Fibroblast of lung (primary cell): Measurements from ENCODE around the gene GSTM5. TPM values are rescaled to one million over a fixed set of nuclear protein-coding genes. Genes with fewer than 3 reads are reported as not detected.

Experiments used
- DNase-seq, 2 donors: peaks; one replicate each; pipeline versions ENCODE4 v3.0.0 to v3.0.0-alpha.2; 2010; ENCODE audit warnings: low read depth in 2 of 2
- H2AFZ ChIP-seq: 2 replicates; pipeline ENCODE4 v1.5.1; 2012; ENCODE audit warnings: low read length, control low read depth, inconsistent platforms
- H3K27ac ChIP-seq: 2 replicates; pipeline ENCODE4 v1.5.1; 2011; ENCODE audit warnings: low read length, control low read depth; ENCODE audit not compliant: insufficient read depth
- H3K27me3 ChIP-seq: 2 replicates; pipeline ENCODE4 v1.5.1; 2011; ENCODE audit warnings: mild to moderate bottlenecking, low read length; ENCODE audit not compliant: control insufficient read depth, insufficient read depth
- H3K36me3 ChIP-seq: 2 replicates; pipeline ENCODE4 v1.5.1; 2011; ENCODE audit warnings: low read length; ENCODE audit not compliant: control insufficient read depth, insufficient read depth
- H3K4me1 ChIP-seq: 2 replicates; pipeline ENCODE4 v1.5.1; 2011; ENCODE audit warnings: low read length; ENCODE audit not compliant: control insufficient read depth, insufficient read depth; ENCODE audit errors: extremely low read depth
- H3K4me2 ChIP-seq: 2 replicates; pipeline ENCODE4 v1.5.1; 2011; ENCODE audit warnings: low read length, control low read depth; ENCODE audit not compliant: insufficient read depth; ENCODE audit errors: extremely low read depth
- H3K4me3 ChIP-seq, 4 experiments: fragments of 200-600 bp in 1 of 4; sonication (generic) in 1 of 4; replicated peaks in 1 of 4; 2 replicates each; pipeline ENCODE4 v1.5.1; 2011 to 2016; ENCODE audit warnings: low read length in 4 of 4, low read depth in 3 of 4, mild to moderate bottlenecking in 3 of 4, control low read depth in 2 of 4, inconsistent platforms in 1 of 4, mixed read lengths in 1 of 4; ENCODE audit not compliant: insufficient read depth in 1 of 4; ENCODE audit errors: control extremely low read depth in 1 of 4
- H3K79me2 ChIP-seq: 2 replicates; pipeline ENCODE4 v1.5.1; 2012; ENCODE audit warnings: mild to moderate bottlenecking, low read length, inconsistent platforms; ENCODE audit not compliant: control insufficient read depth, insufficient read depth
- H3K9ac ChIP-seq: 2 replicates; pipeline ENCODE4 v1.5.1; 2011; ENCODE audit warnings: mild to moderate bottlenecking, low read length, control low read depth; ENCODE audit not compliant: insufficient read depth
- H3K9me3 ChIP-seq: 2 replicates; pipeline ENCODE4 v1.5.1; 2012; ENCODE audit warnings: low read depth, low read length; ENCODE audit not compliant: control insufficient read depth, insufficient read depth
- H4K20me1 ChIP-seq: 2 replicates; pipeline ENCODE4 v1.5.1; 2011; ENCODE audit warnings: low read length; ENCODE audit not compliant: control insufficient read depth, insufficient read depth; ENCODE audit errors: extremely low read depth
- EZH2 ChIP-seq: IDR thresholded peaks from 2 replicates; pipeline ENCODE4 v1.5.1; 2012; ENCODE audit warnings: low read length, control low read depth, mild to moderate bottlenecking; ENCODE audit errors: missing control alignments
- polyA plus RNA-seq, 2 donors: library from polyadenylated mRNA; depleted of rRNA in 1 of 2; stranded (reverse) in 1 of 2; unstranded in 1 of 2; fragments of >200 nt; gene quantifications; 2 replicates each; pipeline ENCODE4 v1.2.1, GENCODE V29; 2011 to 2012; ENCODE audit warnings: missing spikeins in 1 of 2
- total RNA-seq: library from RNA; depleted of rRNA; stranded (reverse); fragments of >200 nt; gene quantifications from 2 replicates; pipeline ENCODE4 v1.2.1, GENCODE V29; 2014
- TF ChIP-seq, protein P1 (sequence below), 2 donors: IDR thresholded peaks in 1 of 2; conservative IDR thresholded peaks in 1 of 2; 1 replicate in 1 of 2; 2 replicates in 1 of 2; pipeline ENCODE4 v1.5.1; 2011 to 2012; ENCODE audit warnings: low read length in 2 of 2, control low read depth in 1 of 2, inconsistent platforms in 1 of 2, low read depth in 1 of 2, mild to moderate bottlenecking in 1 of 2

GSTM5 gene
- total and polyA plus RNA-seq, 2 donors (not counting 1 experiment from before 2014, with no cell fraction given): 6.1 to 21.6 TPM

DNA sequence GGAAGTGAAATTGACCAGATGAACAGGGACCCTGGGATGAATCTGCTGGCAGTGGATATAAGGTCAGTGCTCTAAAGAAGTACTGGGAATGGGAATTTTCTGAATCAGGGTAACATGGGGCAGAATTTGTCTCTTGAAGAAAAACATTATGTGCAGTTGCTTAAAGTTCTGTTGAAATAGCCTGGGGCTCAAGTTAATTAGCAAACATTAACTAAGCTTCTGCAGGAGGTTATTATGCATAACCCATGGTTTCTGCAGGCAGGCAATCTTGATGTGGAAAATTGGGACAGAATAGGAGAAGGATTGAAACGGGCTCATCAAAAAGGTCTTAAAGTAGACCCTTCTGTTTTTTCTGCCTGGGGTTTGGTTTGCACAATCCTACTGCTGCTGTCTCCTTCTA lies 14.0 kb downstream of the GSTM5 start:
- TF ChIP-seq, protein P1, sequence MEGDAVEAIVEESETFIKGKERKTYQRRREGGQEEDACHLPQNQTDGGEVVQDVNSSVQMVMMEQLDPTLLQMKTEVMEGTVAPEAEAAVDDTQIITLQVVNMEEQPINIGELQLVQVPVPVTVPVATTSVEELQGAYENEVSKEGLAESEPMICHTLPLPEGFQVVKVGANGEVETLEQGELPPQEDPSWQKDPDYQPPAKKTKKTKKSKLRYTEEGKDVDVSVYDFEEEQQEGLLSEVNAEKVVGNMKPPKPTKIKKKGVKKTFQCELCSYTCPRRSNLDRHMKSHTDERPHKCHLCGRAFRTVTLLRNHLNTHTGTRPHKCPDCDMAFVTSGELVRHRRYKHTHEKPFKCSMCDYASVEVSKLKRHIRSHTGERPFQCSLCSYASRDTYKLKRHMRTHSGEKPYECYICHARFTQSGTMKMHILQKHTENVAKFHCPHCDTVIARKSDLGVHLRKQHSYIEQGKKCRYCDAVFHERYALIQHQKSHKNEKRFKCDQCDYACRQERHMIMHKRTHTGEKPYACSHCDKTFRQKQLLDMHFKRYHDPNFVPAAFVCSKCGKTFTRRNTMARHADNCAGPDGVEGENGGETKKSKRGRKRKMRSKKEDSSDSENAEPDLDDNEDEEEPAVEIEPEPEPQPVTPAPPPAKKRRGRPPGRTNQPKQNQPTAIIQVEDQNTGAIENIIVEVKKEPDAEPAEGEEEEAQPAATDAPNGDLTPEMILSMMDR (conservative IDR thresholded peaks at IDR 0.05 in 1 of 2, IDR thresholded peaks at IDR 0.05 in 1 of 2; ENCODE audit: low read depth in 1 of 2, low read length in 2 of 2): no peak
- no peak for TF ChIP-seq EZH2
- H3K36me3 ChIP-seq: no peaks in the 10 kb centered on the region
- H3K4me3 ChIP-seq: no peak overlapping the region
- no peaks in the 10 kb centered on the region for H4K20me1 ChIP-seq
- H3K4me2 ChIP-seq: no peak overlapping the region
- H2AFZ ChIP-seq: no peak overlapping the region
- H3K9me3 ChIP-seq: no peaks in the 10 kb centered on the region
- H3K27ac ChIP-seq: no peak overlapping the region
- peaks cover 3% of the 10 kb centered on the region for H3K27me3 ChIP-seq
- DNase-seq: no peak
- H3K79me2 ChIP-seq: no peaks in the 10 kb centered on the region
- H3K4me1 ChIP-seq: no peaks in the 10 kb centered on the region
- H3K9ac ChIP-seq: no peak overlapping the region

DNA sequence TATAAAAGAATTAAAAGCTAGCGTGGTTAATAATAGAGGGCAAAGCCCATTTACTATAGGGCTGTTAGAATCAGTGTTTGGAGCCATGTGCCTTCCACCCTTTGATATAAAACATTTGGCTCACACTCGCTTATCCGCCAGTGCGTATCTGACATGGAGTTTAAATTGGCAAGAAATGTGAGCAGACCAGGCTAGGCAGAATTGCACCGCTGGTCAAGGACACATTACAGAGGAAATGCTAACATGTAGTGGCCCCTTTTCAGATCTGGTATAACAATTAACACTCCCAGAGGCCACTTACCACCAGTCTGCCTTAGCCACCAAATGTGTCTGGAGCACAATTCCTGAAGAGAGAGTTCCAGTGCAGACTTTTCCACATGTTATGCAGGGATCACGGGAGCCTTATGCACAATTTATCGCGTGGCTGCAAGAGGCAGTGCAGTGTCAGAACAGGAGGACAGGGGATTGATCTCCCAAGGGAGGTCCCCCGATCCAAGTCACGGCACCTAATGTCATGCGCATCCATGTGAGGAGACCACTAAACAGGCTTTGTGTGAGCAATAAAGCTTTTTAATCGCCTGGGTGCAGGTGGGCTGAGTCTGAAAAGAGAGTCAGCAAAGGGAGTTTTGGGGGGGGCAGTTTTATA lies 14.8 kb downstream of the GSTM5 start:
- TF ChIP-seq, protein P1 (conservative IDR thresholded peaks at IDR 0.05 in 1 of 2, IDR thresholded peaks at IDR 0.05 in 1 of 2; ENCODE audit: low read depth in 1 of 2, low read length in 2 of 2): no peak
- no peak for TF ChIP-seq EZH2
- Histone ChIP-seq H3K36me3 (no peaks in the 10 kb centered on the region), H2AFZ (no peak overlapping the region), H3K4me3 (no peak overlapping the region), H3K9ac (no peak overlapping the region), H3K27ac (no peak overlapping the region), H3K9me3 (no peaks in the 10 kb centered on the region), H3K79me2 (no peaks in the 10 kb centered on the region), H3K27me3 (peaks cover 3% of the 10 kb centered on the region), H3K4me2 (no peak overlapping the region), H4K20me1 (no peaks in the 10 kb centered on the region), H3K4me1 (no peaks in the 10 kb centered on the region)
- DNase-seq: no peak

- Histone ChIP-seq H3K36me3 (no peaks in the 10 kb centered on the region), H3K9ac (no peak overlapping the region), H3K9me3 (no peaks in the 10 kb centered on the region), H3K27ac (no peak overlapping the region), H3K79me2 (no peaks in the 10 kb centered on the region), H3K4me3 (no peak overlapping the region), H3K27me3 (peaks cover 3% of the 10 kb centered on the region), H2AFZ (no peak overlapping the region), H3K4me1 (no peaks in the 10 kb centered on the region), H3K4me2 (no peak overlapping the region), H4K20me1 (no peaks in the 10 kb centered on the region)
- DNase-seq: no peak
- TF ChIP-seq, protein P1 (conservative IDR thresholded peaks at IDR 0.05 in 1 of 2, IDR thresholded peaks at IDR 0.05 in 1 of 2; ENCODE audit: low read depth in 1 of 2, low read length in 2 of 2): no peak
- TF ChIP-seq EZH2: no peak
These were observed 16.8 kb downstream of the GSTM5 start for GRCh38 chr1:109728870-109729269.
